ENCODE results near the gene LHX5.

DNA sequence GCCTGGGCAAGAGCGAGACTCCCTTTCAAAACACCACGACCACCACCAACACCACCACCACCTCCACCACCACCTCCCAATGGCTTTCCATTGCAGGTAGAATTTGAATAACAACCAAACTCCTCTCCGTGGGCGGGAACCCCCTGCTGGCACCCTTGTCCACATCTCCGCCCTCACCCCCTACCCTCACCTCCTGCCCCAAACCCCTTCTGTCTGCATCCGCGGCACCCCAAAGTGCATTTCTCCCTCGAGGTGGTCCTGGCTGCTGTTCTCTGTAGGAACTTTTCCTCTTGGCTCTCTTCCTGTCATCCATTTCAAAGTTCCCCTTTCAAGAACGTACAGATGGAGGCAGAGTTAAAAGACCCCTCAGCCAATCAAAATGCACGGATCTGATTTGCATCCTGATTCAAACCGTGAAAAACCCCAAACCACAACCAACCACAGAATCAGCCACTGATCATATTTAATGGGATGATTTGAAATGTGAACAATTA is 45.7 kb downstream of the LHX5 start:
- TF ChIP-seq SPI1 (IDR thresholded peaks at IDR 0.05; ENCODE audit: low read depth, low read length) (no peak), POLR2AphosphoS5 (IDR thresholded peaks at IDR 0.05; ENCODE audit: low read depth, low read length) (no peak), POLR2A (IDR thresholded peaks at IDR 0.05; ENCODE audit: low read depth, low read length) (no peak), TAF1 (IDR thresholded peaks at IDR 0.05; ENCODE audit: low read depth, low read length) (no peak)

All from GM12891 (cell line).